Hepatocyte (in vitro differentiated cells): ENCODE data around the gene STYXL2. TPM values are rescaled to one million over a fixed set of nuclear protein-coding genes. Genes with fewer than 3 reads are reported as not detected.

ENCODE experiments used
- DNase-seq: peaks from one replicate; pipeline ENCODE4 v3.0.0-alpha.2; 2016; ENCODE audit warnings: low spot score
- H2AFZ ChIP-seq: fragments of 200-600 bp; sonication (generic); 2 replicates; pipeline ENCODE4 v1.6.0; 2016; ENCODE audit warnings: antibody characterized with exemption, mild to moderate bottlenecking
- H3K27ac ChIP-seq: fragments of 200-600 bp; sonication (generic); 2 replicates; pipeline ENCODE4 v1.5.1; 2016; ENCODE audit warnings: mild to moderate bottlenecking
- H3K27me3 ChIP-seq: fragments of 200-600 bp; sonication (generic); 2 replicates; pipeline ENCODE4 v1.6.1; 2016
- H3K36me3 ChIP-seq: fragments of 200-600 bp; sonication (generic); replicated peaks from 2 replicates; pipeline ENCODE4 v1.5.1; 2016; ENCODE audit warnings: low read depth; ENCODE audit not compliant: insufficient read depth
- H3K4me1 ChIP-seq: fragments of 200-600 bp; sonication (generic); 2 replicates; pipeline ENCODE4 v1.5.1; 2016; ENCODE audit warnings: mild to moderate bottlenecking, moderate library complexity; ENCODE audit not compliant: insufficient read depth
- H3K4me2 ChIP-seq: fragments of 200-600 bp; sonication (generic); 2 replicates; pipeline ENCODE4 v1.6.0; 2016
- H3K4me3 ChIP-seq: fragments of 200-600 bp; sonication (generic); 2 replicates; pipeline ENCODE4 v1.5.1; 2016; ENCODE audit warnings: mild to moderate bottlenecking
- H3K79me2 ChIP-seq: fragments of 200-600 bp; sonication (generic); 2 replicates; pipeline ENCODE4 v1.6.0; 2017; ENCODE audit warnings: mild to moderate bottlenecking
- H3K9me2 ChIP-seq: fragments of 200-600 bp; sonication (generic); replicated peaks from 2 replicates; pipeline ENCODE4 v1.6.0; 2017; ENCODE audit warnings: mild to moderate bottlenecking; ENCODE audit not compliant: insufficient read depth
- H3K9me3 ChIP-seq: fragments of 200-600 bp; sonication (generic); 2 replicates; pipeline ENCODE4 v1.5.1; 2016; ENCODE audit warnings: low read depth, mild to moderate bottlenecking
- H4K20me1 ChIP-seq: fragments of 200-600 bp; sonication (generic); 2 replicates; pipeline ENCODE4 v1.6.0; 2016; ENCODE audit warnings: mild to moderate bottlenecking; ENCODE audit not compliant: insufficient read depth, poor library complexity, severe bottlenecking
- EZH2 ChIP-seq: fragments of 200-600 bp; sonication (generic); IDR thresholded peaks from 2 replicates; pipeline ENCODE4 v1.6.1; 2016; ENCODE audit warnings: antibody characterized with exemption, mild to moderate bottlenecking, borderline replicate concordance
- EZH2phosphoT487 ChIP-seq: fragments of 200-600 bp; sonication (generic); IDR thresholded peaks from one replicate; pipeline ENCODE4 v1.6.1; 2018; ENCODE audit warnings: antibody characterized with exemption, mild to moderate bottlenecking, low read depth, moderate library complexity; ENCODE audit not compliant: unreplicated experiment, severe bottlenecking
- WGBS: methylation state at CpG from one replicate; pipeline ENCODE4 v1.1.6; 2016; ENCODE audit warnings: low lambda C conversion rate; ENCODE audit errors: missing lambda C conversion rate; 5-methylcytosine and 5-hydroxymethylcytosine counted together
- polyA plus RNA-seq: library from polyadenylated mRNA; unstranded; fragments of >200 nt; fragmentation: Nextera tagmentation; extraction: Ambion mirVana; gene quantifications from 2 replicates; pipeline ENCODE4 v1.2.1, GENCODE V29; 2016
- total RNA-seq: library from RNA; depleted of rRNA; stranded (reverse); fragments of >200 nt; gene quantifications from 2 replicates; pipeline ENCODE4 v1.2.3, GENCODE V29; 2014
- TF ChIP-seq, protein P1 (sequence below): fragments of 200-600 bp; sonication (generic); IDR thresholded peaks from 2 replicates; pipeline ENCODE4 v1.5.1; 2016; ENCODE audit warnings: antibody characterized with exemption, mild to moderate bottlenecking; ENCODE audit not compliant: poor library complexity

Gene STYXL2
- total and polyA plus RNA-seq, 2 experiments from 2014 or later, result 0.07 to 0.40 TPM

- DNase-seq, result no peak
- WGBS, result 87% methylated on average over 8 of the region's 8 CpGs
- no peak for TF ChIP-seq EZH2phosphoT487
- Histone ChIP-seq H4K20me1 (no peaks in the 10 kb centered on the region), H2AFZ (no peak overlapping the region), H3K36me3 (no peaks in the 10 kb centered on the region), H3K9me3 (no peaks in the 10 kb centered on the region), H3K79me2 (no peaks in the 10 kb centered on the region), H3K9me2 (no peaks in the 10 kb centered on the region), H3K4me3 (no peak overlapping the region), H3K4me1 (no peaks in the 10 kb centered on the region), H3K4me2 (no peak overlapping the region), H3K27me3 (no peaks in the 10 kb centered on the region), H3K27ac (no peak overlapping the region)
Observed at GRCh38 chr1:167065471-167065870, 28.4 kb upstream of the STYXL2 start.

DNA sequence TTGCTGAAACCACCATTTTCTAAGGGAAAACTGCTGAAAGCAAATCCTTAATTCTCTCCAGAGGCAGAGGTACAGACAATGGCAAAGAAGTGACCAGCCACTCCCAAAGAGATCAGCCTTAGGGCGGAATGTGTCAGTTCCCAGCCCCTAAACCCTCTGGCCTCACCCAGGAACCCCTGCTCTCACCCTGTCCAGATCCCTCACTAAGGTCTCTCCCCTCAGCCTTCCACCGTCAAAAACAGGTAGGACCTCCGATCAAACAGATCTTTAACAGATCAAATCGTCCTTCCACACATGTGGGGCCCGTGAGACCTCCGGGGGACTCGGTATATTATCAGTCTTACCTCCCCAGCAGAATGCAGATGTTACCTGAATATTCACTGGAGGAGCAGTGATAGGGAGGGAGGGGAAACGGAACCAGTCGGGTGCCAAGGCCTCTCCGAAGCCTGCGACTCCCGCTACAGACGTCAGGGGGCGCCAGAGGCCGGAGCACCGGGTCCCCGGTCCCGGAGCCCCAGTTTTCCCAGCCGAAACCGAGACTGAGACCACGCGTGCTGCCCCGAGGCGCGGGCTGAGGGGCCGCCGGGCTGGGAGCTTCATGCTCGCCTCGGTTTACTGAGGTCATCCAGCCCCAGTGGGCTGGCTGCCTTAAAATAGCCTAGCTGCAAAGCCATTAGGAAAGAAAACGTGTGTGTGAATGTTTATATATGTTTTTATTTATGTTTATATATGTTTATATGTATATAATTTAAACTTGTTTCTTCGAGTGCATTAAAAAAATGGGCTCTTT is 27.3 kb upstream of the STYXL2 start:
- 2% methylated on average over 31 of the region's 31 CpGs for WGBS
- Histone ChIP-seq H3K4me2 (peak overlapping the region; percentile 94), H3K9me3 (no peaks in the 10 kb centered on the region), H3K4me1 (no peaks in the 10 kb centered on the region), H3K4me3 (peak overlapping the region; percentile 17), H4K20me1 (no peaks in the 10 kb centered on the region), H3K27ac (no peak overlapping the region), H3K27me3 (no peaks in the 10 kb centered on the region), H3K79me2 (no peaks in the 10 kb centered on the region), H2AFZ (peak overlapping the region; percentile 70), H3K36me3 (no peaks in the 10 kb centered on the region), H3K9me2 (no peaks in the 10 kb centered on the region)
- DNase-seq, result peak; percentile 86
- TF ChIP-seq, protein P1, sequence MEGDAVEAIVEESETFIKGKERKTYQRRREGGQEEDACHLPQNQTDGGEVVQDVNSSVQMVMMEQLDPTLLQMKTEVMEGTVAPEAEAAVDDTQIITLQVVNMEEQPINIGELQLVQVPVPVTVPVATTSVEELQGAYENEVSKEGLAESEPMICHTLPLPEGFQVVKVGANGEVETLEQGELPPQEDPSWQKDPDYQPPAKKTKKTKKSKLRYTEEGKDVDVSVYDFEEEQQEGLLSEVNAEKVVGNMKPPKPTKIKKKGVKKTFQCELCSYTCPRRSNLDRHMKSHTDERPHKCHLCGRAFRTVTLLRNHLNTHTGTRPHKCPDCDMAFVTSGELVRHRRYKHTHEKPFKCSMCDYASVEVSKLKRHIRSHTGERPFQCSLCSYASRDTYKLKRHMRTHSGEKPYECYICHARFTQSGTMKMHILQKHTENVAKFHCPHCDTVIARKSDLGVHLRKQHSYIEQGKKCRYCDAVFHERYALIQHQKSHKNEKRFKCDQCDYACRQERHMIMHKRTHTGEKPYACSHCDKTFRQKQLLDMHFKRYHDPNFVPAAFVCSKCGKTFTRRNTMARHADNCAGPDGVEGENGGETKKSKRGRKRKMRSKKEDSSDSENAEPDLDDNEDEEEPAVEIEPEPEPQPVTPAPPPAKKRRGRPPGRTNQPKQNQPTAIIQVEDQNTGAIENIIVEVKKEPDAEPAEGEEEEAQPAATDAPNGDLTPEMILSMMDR, result peak; percentile 97
- TF ChIP-seq EZH2phosphoT487, result no peak
- no peak for TF ChIP-seq EZH2

DNA sequence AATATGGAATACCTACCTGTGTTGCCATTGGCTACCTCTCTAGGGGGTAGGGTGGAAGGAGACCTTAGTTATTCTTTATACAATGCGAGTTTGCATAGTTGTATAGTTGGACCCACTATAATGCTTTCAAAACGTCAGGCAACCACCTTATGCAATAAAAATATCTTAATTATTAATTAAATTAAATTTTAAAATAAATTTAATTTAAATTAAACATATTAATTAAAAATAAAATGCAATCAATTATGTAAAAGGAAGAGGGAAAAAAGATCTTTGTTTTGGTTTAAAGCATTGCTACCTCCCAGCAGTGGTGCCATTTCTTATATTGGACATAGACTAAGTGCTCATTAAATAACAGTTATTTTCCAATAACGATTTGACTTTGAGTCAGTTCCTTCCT is 26.0 kb upstream of the STYXL2 start:
- Histone ChIP-seq H3K4me2 (no peak overlapping the region), H3K79me2 (no peaks in the 10 kb centered on the region), H3K4me3 (no peak overlapping the region), H3K9me2 (no peaks in the 10 kb centered on the region), H3K4me1 (no peaks in the 10 kb centered on the region), H3K36me3 (no peaks in the 10 kb centered on the region), H3K27me3 (no peaks in the 10 kb centered on the region), H2AFZ (no peak overlapping the region), H3K27ac (no peak overlapping the region), H4K20me1 (no peaks in the 10 kb centered on the region), H3K9me3 (no peaks in the 10 kb centered on the region)
- DNase-seq, result no peak
- TF ChIP-seq, protein P1, result no peak
- TF ChIP-seq EZH2 (no peak), EZH2phosphoT487 (no peak)
- 88% methylated on average over 3 of the region's 3 CpGs for WGBS

DNA sequence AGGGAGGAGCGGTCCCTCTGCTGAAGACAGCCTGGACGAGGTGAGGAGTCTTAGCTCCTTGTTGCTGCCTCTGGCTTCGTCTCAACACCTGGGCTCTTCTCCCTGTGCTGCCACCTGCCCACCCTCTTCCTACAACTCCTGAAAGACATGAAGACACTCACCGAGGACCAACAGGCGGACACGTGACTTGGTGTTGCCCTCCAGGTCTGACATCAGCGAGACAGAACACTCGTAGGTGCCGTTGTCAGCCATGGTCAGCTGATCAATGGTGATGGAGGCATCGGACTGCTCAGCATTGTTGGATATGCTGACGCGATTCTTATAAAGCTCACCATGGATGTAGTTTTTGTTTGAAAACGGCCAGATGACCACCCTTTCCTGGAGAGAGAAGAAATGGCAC is 25.1 kb upstream of the STYXL2 start:
- no peak for TF ChIP-seq EZH2
- TF ChIP-seq, protein P1, result no peak
- no peak for TF ChIP-seq EZH2phosphoT487
- no peak for DNase-seq
- no peak overlapping the region for H3K4me2 ChIP-seq
- no peaks in the 10 kb centered on the region for H3K9me2 ChIP-seq
- no peak overlapping the region for H3K27ac ChIP-seq
- no peaks in the 10 kb centered on the region for H3K36me3 ChIP-seq
- H4K20me1 ChIP-seq, result no peaks in the 10 kb centered on the region
- H3K27me3 ChIP-seq, result no peaks in the 10 kb centered on the region
- no peak overlapping the region for H3K4me3 ChIP-seq
- H3K4me1 ChIP-seq, result no peaks in the 10 kb centered on the region
- H3K9me3 ChIP-seq, result no peaks in the 10 kb centered on the region
- H3K79me2 ChIP-seq, result no peaks in the 10 kb centered on the region
- no peak overlapping the region for H2AFZ ChIP-seq
- 96% methylated on average over 13 of the region's 13 CpGs for WGBS
